GM18517 (cell line): ENCODE data around the gene GPX4.
A peak's percentile ranks its signal among the peaks of the same experiment; 100 is the strongest.

Experiments
- ATAC-seq: cut with Tn5 transposase; IDR thresholded peaks from one replicate; pipeline ENCODE4 v1.9.1; 2021; ENCODE audit warnings: mild to moderate bottlenecking, moderate library complexity; ENCODE audit not compliant: unreplicated experiment

GPX4 gene

DNA sequence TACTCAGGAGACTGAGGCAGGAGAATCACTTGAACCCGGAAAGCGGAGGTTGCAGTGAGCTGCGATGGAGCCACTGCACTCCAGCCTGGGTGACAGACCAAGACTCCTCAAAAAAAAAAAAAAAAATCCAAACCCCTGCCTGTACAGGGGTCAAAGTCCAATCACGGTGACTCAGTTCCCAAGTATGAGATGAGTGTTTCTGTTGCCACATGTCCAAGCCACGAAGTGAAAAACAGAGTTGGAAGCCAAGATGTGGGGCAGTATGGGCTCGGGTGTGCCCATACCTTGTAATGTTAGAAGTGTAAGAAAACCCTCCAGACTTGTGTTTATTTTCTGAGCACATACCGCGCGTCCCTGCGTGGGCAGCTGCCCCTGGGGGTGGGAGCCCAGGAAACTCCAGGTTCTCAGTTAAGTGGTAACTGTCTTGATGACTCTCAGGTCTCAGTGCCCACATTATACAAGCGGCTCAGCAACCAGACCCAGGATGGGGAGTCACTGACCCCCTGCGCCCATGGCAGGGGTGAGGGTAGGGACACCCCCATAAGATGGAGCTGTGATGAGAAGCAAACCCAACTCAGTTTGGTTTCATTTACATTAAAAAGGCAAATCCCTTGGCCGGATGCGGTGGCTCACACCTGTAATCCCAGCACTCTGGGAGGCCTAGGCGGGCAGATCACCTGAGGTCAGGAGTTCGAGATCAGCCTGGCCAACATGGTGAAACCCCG, 1.2 kb upstream of the GPX4 start:
- peak; percentile 31 for ATAC-seq

GRCh38 chr19:1103132-1103707, 574 bp upstream of the GPX4 start:
- ATAC-seq, result no peak

DNA sequence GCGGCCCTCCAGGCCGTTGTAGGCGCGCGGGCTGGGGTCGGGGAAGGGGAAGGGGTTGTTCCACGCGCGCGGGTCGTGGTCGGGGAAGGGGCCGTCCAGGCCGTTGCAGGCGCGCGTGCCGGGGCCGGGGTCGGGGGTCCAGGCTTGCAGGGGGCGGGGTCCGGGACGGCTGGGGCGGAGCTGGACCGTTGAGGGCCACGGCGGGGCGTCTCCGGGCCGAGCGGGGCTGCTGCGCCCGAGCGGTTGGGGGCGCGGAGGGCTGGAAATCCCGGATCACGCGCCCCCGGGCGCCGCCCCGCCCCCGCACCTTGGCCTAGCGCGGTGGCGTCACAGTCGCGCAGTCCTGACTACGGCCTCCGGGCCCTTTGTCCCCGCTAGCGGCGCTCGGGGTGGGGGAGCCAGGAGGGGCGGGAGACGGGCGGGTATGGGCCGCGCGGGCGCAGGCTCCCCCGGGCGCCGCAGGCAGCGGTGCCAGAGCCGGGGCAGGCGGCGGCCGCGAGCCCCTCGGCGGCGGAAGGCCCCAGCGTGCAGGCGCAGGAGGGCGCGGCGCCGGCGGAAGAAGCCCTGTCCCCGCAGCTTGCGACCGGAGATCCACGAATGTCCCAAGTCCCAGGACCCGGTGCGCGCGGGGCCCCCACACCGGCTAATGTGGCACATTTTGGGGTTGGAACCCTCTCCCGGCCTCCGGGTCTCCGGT, 665 bp downstream of the GPX4 start:
- ATAC-seq, result no peak

DNA sequence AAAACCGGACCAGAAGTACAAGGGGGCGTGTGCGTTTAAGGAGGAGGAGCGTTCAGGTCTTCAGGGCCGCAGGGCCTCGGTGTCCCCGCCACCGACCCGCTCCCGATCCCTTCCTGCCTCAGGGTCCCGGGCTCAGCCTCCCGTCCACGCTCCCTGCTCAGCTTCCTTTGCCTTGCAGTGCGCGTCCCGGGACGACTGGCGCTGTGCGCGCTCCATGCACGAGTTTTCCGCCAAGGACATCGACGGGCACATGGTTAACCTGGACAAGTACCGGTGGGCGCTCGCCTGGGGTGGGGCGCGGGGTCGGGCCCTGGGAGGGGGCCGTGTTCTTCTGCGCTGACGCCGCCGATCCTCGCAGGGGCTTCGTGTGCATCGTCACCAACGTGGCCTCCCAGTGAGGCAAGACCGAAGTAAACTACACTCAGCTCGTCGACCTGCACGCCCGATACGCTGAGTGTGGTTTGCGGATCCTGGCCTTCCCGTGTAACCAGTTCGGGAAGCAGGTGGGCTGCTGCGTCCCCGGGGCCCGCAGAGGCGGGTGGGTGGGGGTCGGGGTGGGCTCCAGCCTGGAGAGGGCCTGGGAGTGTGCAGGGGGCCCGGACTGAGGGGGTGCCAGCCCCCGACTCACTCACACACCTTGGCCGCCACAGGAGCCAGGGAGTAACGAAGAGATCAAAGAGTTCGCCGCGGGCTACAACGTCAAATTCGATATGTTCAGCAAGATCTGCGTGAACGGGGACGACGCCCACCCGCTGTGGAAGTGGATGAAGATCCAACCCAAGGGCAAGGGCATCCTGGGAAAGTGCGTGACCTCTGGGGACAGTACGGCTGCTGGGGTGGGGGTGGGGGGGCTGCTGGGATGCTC, 1.4 kb downstream of the GPX4 start:
- ATAC-seq, result no peak

GRCh38 chr19:1105873-1106840, 2.4 kb downstream of the GPX4 start:
- ATAC-seq, result no peak

DNA sequence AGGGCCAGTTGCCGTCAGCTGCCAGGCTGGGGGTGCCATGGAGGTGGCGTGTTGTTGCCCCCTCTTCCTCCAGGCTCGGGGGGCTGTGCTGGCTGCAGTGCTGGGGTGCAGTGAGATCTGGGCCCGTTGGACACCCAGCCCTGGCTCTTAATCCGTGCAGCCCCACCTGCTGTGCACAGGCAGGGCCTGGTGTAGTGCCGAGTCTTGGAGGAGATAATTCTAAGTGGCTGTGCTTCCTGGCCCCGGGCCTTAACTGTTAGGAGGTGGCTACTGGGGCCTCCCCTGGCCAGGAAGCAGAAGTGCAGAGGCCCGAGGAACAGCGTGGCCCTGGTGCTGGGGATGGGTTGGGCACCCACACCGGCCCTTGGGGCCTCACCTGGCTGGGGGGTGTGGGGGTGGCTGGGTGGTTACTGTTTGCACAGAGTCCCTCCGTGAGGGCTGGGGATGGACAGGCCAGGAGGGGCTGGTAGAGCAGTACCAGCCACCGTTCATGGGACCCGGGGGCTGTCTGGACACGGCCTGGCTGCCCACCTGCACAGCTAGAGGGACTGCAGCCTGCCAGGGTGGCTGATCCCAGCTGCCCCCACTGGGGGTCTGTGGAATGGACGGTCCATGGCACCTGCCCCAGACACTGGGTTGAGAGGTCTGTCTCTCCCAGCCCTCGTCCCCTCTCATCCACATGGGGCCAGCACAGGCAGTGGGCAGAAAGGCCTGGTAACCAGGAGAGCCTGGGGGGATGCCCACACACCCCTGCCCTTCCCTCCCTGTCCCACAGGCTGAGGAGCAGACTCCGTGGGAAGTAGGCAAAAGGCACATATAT, 3.3 kb downstream of the GPX4 start:
- no peak for ATAC-seq

GRCh38 chr19:1107661-1108261, 4.0 kb downstream of the GPX4 start:
- ATAC-seq, result no peak

GRCh38 chr19:1108291-1109031, 4.7 kb downstream of the GPX4 start:
- no peak for ATAC-seq

DNA sequence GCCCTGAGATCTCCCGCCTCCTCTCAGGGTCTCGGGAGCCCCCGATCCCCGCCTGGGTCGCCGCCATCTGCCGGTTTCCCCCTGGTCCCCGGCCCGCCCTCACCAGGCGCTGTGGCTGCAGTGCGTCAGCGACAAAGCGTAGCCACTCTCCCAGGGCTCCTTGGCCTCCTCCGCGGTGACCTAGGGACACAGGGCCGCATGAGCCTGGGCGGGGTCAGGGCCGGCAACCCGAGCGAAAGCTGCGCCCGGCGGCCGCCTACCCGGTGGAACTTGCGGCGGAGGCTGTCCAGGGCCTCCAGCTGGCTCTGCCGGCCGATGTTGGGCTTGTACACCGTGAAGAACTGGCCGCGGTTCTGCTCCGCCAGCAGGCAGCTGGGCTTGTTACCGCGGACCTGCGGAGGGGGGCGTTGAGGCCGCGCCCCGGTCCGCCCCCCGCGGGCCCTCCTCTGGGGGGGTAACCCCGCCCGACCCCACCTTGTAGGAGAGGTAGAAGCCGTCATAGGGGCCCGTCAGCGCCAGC, 5.3 kb downstream of the GPX4 start:
- no peak for ATAC-seq

DNA sequence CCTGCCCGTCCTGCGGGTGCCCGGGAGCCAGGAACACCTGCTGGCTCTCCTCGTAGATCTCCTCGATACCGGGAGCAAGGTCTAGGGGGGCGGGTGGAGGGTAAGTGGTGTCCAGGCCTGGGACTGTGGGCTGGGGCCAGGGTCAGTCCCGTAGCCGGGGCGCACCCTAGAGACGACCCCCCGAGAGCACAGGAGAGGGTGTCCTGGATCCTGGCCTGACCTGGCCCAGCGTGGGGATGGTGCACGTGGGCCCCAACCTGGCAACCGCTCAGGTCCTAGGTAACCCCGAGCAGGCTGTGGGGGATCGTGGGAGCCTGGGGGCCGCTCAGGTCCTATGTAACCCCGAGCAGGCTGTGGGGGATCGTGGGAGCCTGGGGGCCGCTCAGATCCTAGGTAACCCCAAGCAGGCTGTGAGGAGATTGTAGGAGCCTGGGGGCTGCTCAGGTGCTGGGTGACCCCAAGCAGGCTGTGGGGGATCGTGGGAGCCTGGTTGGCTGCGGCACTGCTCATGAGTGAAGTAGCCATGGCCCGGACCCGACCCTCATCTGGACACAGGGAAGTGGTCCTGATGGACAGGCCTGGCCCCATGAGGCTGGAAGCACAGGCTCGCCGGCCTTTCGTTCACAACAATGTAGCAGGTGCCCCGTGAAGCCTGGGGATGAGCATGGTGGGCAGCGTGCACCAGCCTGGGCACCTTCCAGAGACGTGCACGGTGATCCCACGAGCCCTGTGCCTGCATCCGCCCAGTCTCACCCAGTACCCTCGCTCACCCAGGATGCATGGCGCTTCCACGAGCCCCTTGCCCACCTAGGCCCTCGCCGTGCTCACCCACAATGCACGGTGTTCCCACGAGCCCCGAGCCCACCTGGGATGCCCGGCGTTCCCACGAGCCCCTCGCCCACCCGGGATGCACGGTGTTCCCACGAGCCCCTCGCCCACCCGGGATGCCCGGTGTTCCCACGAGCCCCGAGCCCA, 6.2 kb downstream of the GPX4 start:
- no peak for ATAC-seq

- no peak for ATAC-seq
These were observed 7.2 kb downstream of the GPX4 start for GRCh38 chr19:1110809-1111640.

GRCh38 chr19:1111641-1112267, 8.0 kb downstream of the GPX4 start:
- ATAC-seq, result no peak

- ATAC-seq, result no peak
These were observed 8.7 kb downstream of the GPX4 start for GRCh38 chr19:1112268-1113029.

- ATAC-seq, result no peak
These were observed 9.5 kb downstream of the GPX4 start for GRCh38 chr19:1113030-1113985.
